GM12878 (cell line): ENCODE data around the gene IZUMO1. TPM values are rescaled to one million over a fixed set of nuclear protein-coding genes. Genes with fewer than 3 reads are reported as not detected.

Experiments
- ATAC-seq: fragments of 200-7000 bp; cut with Tn5 transposase; 3 replicates; pipeline ENCODE4 v1.9.1; 2020; ENCODE audit warnings: mild to moderate bottlenecking, moderate library complexity
- BruUV-seq: library from RNA; stranded (reverse); fragments of 400-500 nt; replicated peaks from 2 replicates; lab custom pipeline; 2021; lab: Mats Ljungman, UMichigan
- CTCF ChIA-PET: fragments of 300-600 bp; sonication (Branson Sonifier 250); formaldehyde crosslinking; extraction: SDS; loops from one replicate; lab custom pipeline; 2021; ENCODE audit warnings: inconsistent platforms; lab: Yijun Ruan, JAX
- POLR2A ChIA-PET: fragments of 350-600 bp; formaldehyde crosslinking; extraction: SDS; loops from one replicate; lab custom pipeline; 2021; ENCODE audit warnings: inconsistent platforms; lab: Charles Lee
- RAD21 ChIA-PET: fragments of 300-600 bp; sonication (Branson Sonifier 250); formaldehyde crosslinking; loops from one replicate; lab custom pipeline; 2023; ENCODE audit warnings: antibody characterized with exemption; ENCODE audit not compliant: unreplicated experiment; lab: Charles Lee
- SMC1A ChIA-PET: fragments of 300-600 bp; sonication (Branson Sonifier 250); formaldehyde crosslinking; loops from one replicate; lab custom pipeline; 2023; ENCODE audit not compliant: unreplicated experiment, uncharacterized antibody; lab: Charles Lee
- DNase-seq: peaks from one replicate; pipeline ENCODE4 v3.0.0-alpha.2; 2011; ENCODE audit warnings: low read depth, low spot score
- FAIRE-seq: peaks from 3 replicates; lab custom pipeline; 2011; peaks lifted over from hg19 to GRCh38; lab: Jason Lieb, UNC
- H2AFZ ChIP-seq: 2 replicates; pipeline ENCODE4 v1.6.0; 2011; ENCODE audit warnings: low read depth, low read length, control low read depth; ENCODE audit not compliant: control insufficient read depth
- H3K27ac ChIP-seq: 2 replicates; pipeline ENCODE4 v1.5.1; 2011; ENCODE audit warnings: control low read depth; ENCODE audit not compliant: control insufficient read depth, insufficient read depth
- H3K27me3 ChIP-seq, 2 experiments: replicated peaks in 1 of 2; 2 replicates each; pipeline versions ENCODE4 v1.6.0 to v1.6.1; 2011; ENCODE audit warnings: low read length in 1 of 2; ENCODE audit not compliant: control insufficient read depth in 2 of 2, insufficient read depth in 2 of 2
- H3K36me3 ChIP-seq, 2 experiments: 2 replicates each; pipeline ENCODE4 v1.5.1; 2011; ENCODE audit warnings: low read length in 1 of 2; ENCODE audit not compliant: control insufficient read depth in 2 of 2, insufficient read depth in 2 of 2
- H3K4me1 ChIP-seq: 2 replicates; pipeline ENCODE4 v1.6.1; 2011; ENCODE audit warnings: mild to moderate bottlenecking, low read length, moderate library complexity, mixed read lengths; ENCODE audit not compliant: control insufficient read depth, insufficient read depth
- H3K4me2 ChIP-seq: 2 replicates; pipeline ENCODE4 v1.6.0; 2011; ENCODE audit warnings: control low read depth; ENCODE audit not compliant: control insufficient read depth, insufficient read depth
- H3K4me3 ChIP-seq: fragments of 200-600 bp; sonication (generic); 2 replicates; pipeline ENCODE4 v1.5.1; 2016
- H3K79me2 ChIP-seq: 2 replicates; pipeline ENCODE4 v1.6.0; 2011; ENCODE audit warnings: low read length; ENCODE audit not compliant: control insufficient read depth, insufficient read depth
- H3K9ac ChIP-seq: 2 replicates; pipeline ENCODE4 v1.8.0; 2011; ENCODE audit warnings: low read length, control low read depth, mixed read lengths; ENCODE audit not compliant: control insufficient read depth, insufficient read depth
- H3K9me3 ChIP-seq: replicated peaks from 3 replicates; pipeline ENCODE4 v1.5.1; 2011; ENCODE audit warnings: mild to moderate bottlenecking, low read length; ENCODE audit not compliant: control insufficient read depth, insufficient read depth
- H4K20me1 ChIP-seq: 2 replicates; pipeline ENCODE4 v1.6.0; 2011; ENCODE audit not compliant: control insufficient read depth, insufficient read depth
- CHD1 ChIP-seq: IDR thresholded peaks from 2 replicates; pipeline ENCODE4 v1.6.1; 2012; ENCODE audit warnings: low read depth, low read length, improper control_type of control experiment
- E4F1 ChIP-seq: fragments of 450-650 bp; IDR thresholded peaks from 2 replicates; pipeline ENCODE4 v1.6.1; 2018; ENCODE audit warnings: borderline replicate concordance, mild to moderate bottlenecking; ENCODE audit not compliant: partially characterized antibody
- ELK1 ChIP-seq: IDR thresholded peaks from 2 replicates; pipeline ENCODE4 v1.6.1; 2012; ENCODE audit warnings: low read depth, low read length, improper control_type of control experiment
- EP300 ChIP-seq, 2 experiments: fragments of 150-350 bp in 1 of 2; IDR thresholded peaks; 2 replicates each; pipeline ENCODE4 v1.6.1; 2011 to 2012; ENCODE audit warnings: low read depth in 2 of 2, low read length in 2 of 2, borderline replicate concordance in 1 of 2, improper control_type of control experiment in 1 of 2, inconsistent platforms in 1 of 2; ENCODE audit not compliant: control insufficient read depth in 1 of 2
- HCFC1 ChIP-seq: fragments of 150-350 bp; IDR thresholded peaks from 2 replicates; pipeline ENCODE4 v1.6.1; 2014; ENCODE audit warnings: low read length
- MTA2 ChIP-seq: fragments of 450-650 bp; IDR thresholded peaks from 2 replicates; pipeline ENCODE4 v1.6.1; 2016; ENCODE audit warnings: low read depth, mild to moderate bottlenecking, moderate library complexity
- MXI1 ChIP-seq: fragments of 150-350 bp; IDR thresholded peaks from 2 replicates; pipeline ENCODE4 v1.6.1; 2011; ENCODE audit warnings: low read depth, mild to moderate bottlenecking, inconsistent platforms, low read length, improper control_type of control experiment
- RFX5 ChIP-seq: IDR thresholded peaks from 2 replicates; pipeline ENCODE4 v1.6.1; 2011; ENCODE audit warnings: low read depth, low read length, improper control_type of control experiment
- SKIL ChIP-seq: fragments of 450-650 bp; IDR thresholded peaks from 2 replicates; pipeline ENCODE4 v1.6.1; 2017; ENCODE audit warnings: mild to moderate bottlenecking, low read depth, inconsistent platforms; ENCODE audit not compliant: poor library complexity, severe bottlenecking
- STAT1 ChIP-seq: fragments of 450-650 bp; conservative IDR thresholded peaks from 2 replicates; pipeline ENCODE4 v1.6.1; 2014; ENCODE audit warnings: antibody characterized with exemption, mild to moderate bottlenecking
- TAF1 ChIP-seq: IDR thresholded peaks from 2 replicates; pipeline ENCODE4 v1.6.1; 2011; ENCODE audit warnings: mild to moderate bottlenecking, low read depth, low read length, borderline replicate concordance
- TCF3 ChIP-seq: IDR thresholded peaks from 2 replicates; pipeline ENCODE4 v1.6.1; 2012; ENCODE audit warnings: low read depth, mild to moderate bottlenecking, low read length, borderline replicate concordance; ENCODE audit not compliant: insufficient read depth
- WGBS: methylation state at CpG from one replicate; pipeline ENCODE4 v1.1.6; 2016; ENCODE audit warnings: low lambda C conversion rate; ENCODE audit not compliant: insufficient replicate concordance, insufficient coverage; ENCODE audit errors: missing lambda C conversion rate; 5-methylcytosine and 5-hydroxymethylcytosine counted together
- in situ Hi-C: fragments of 300-500 bp; cut with MboI; formaldehyde crosslinking; loops from 9 replicates; pipeline ENCODE4 v1.14.3; 2018; ENCODE audit warnings: mixed read lengths
- intact Hi-C: fragments of 100-400 bp; cut with micrococcal nuclease; formaldehyde crosslinking; loops from one replicate; pipeline ENCODE4 v1.14.2; 2022; ENCODE audit not compliant: unreplicated experiment
- polyA plus RNA-seq, 11 experiments: library from polyadenylated mRNA; depleted of rRNA in 4 of 11; unstranded in 6 of 11; stranded (reverse) in 5 of 11; fragments of >200 nt; fragmentation: Nextera tagmentation in 4 of 11; fragmentation: Illumina TruSeq in 1 of 11; extraction: Ambion mirVana in 4 of 11; extraction: Trizol in 1 of 11; gene quantifications; 1 replicate in 1 of 11; 2 replicates in 10 of 11; pipeline versions ENCODE4 v1.2.1 to v1.2.3, GENCODE V29; 2011 to 2016; ENCODE audit warnings: inconsistent platforms in 2 of 11, missing spikeins in 2 of 11, low read depth in 1 of 11
- total RNA-seq, 4 experiments: library from RNA; depleted of rRNA in 3 of 4; stranded (reverse); fragments of >200 nt in 3 of 4; fragmentation: Illumina TruSeq in 1 of 4; extraction: Trizol in 1 of 4; gene quantifications; 2 replicates each; pipeline versions ENCODE4 v1.2.1 to v1.2.3, GENCODE V29; 2013 to 2021
- TF ChIP-seq, protein P1 (sequence below): fragments of 450-650 bp; IDR thresholded peaks from 2 replicates; pipeline ENCODE4 v1.6.1; 2016; ENCODE audit warnings: mild to moderate bottlenecking, moderate library complexity, borderline replicate concordance

IZUMO1 gene
- total and polyA plus RNA-seq, 10 of the 15 experiments (the other 5 are each of a cell fraction or from before 2014, with no cell fraction given) = not detected

DNA sequence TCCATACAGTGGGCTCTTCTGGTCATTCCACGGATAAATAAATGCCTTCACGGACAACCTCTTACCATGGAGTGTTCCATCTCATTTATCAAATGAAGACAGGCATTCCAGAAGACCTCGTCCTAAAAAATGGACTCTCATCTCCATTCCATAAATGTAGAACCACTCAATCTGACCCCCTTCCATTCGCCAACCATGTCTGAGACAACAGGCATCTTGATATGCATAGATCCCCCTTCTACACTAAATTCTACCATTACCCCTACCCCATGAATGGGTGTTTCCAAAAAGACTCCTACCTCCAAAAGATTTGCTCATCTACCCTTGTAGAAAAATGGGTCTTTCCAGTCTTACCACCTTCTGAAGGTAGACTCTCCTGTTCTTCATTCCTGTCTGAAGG, 15.3 kb downstream of the IZUMO1 start:
- no peaks in the 10 kb centered on the region for H3K36me3 ChIP-seq
- H3K79me2 ChIP-seq = no peaks in the 10 kb centered on the region
- DNase-seq = no peak
- in situ Hi-C loops (no loop called here), intact Hi-C loops (no loop called here)
- BruUV-seq = no TSS peak
- H3K4me2 ChIP-seq = no peak overlapping the region
- no peaks in the 10 kb centered on the region for H3K27me3 ChIP-seq
- ChIA-PET SMC1A (no interaction called here), CTCF (no interaction called here), RAD21 (no interaction called here), POLR2A (no interaction called here)
- no peak overlapping the region for H3K4me3 ChIP-seq
- peaks cover 6% of the 10 kb centered on the region; the same call in 2 of the 3 replicates for H3K9me3 ChIP-seq
- H4K20me1 ChIP-seq = no peaks in the 10 kb centered on the region
- no peak overlapping the region for H3K9ac ChIP-seq
- ATAC-seq = no peak
- H3K4me1 ChIP-seq = no peaks in the 10 kb centered on the region; the same call in 1 of the 2 replicates
- FAIRE-seq = no peak
- no peak overlapping the region for H2AFZ ChIP-seq
- 20% methylated on average over 4 of the region's 4 CpGs for WGBS
- no peak overlapping the region for H3K27ac ChIP-seq
- no peak for TF ChIP-seq HCFC1
- no peak for TF ChIP-seq TAF1
- no peak for TF ChIP-seq MTA2
- no peak for TF ChIP-seq STAT1
- TF ChIP-seq EP300 (IDR thresholded peaks at IDR 0.05; ENCODE audit: borderline replicate concordance in 1 of 2, control insufficient read depth in 1 of 2, low read depth in 2 of 2, low read length in 2 of 2) = no peak
- TF ChIP-seq, protein P1, sequence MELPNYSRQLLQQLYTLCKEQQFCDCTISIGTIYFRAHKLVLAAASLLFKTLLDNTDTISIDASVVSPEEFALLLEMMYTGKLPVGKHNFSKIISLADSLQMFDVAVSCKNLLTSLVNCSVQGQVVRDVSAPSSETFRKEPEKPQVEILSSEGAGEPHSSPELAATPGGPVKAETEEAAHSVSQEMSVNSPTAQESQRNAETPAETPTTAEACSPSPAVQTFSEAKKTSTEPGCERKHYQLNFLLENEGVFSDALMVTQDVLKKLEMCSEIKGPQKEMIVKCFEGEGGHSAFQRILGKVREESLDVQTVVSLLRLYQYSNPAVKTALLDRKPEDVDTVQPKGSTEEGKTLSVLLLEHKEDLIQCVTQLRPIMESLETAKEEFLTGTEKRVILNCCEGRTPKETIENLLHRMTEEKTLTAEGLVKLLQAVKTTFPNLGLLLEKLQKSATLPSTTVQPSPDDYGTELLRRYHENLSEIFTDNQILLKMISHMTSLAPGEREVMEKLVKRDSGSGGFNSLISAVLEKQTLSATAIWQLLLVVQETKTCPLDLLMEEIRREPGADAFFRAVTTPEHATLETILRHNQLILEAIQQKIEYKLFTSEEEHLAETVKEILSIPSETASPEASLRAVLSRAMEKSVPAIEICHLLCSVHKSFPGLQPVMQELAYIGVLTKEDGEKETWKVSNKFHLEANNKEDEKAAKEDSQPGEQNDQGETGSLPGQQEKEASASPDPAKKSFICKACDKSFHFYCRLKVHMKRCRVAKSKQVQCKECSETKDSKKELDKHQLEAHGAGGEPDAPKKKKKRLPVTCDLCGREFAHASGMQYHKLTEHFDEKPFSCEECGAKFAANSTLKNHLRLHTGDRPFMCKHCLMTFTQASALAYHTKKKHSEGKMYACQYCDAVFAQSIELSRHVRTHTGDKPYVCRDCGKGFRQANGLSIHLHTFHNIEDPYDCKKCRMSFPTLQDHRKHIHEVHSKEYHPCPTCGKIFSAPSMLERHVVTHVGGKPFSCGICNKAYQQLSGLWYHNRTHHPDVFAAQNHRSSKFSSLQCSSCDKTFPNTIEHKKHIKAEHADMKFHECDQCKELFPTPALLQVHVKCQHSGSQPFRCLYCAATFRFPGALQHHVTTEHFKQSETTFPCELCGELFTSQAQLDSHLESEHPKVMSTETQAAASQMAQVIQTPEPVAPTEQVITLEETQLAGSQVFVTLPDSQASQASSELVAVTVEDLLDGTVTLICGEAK = no peak
- no peak for TF ChIP-seq ELK1
- no peak for TF ChIP-seq TCF3
- no peak for TF ChIP-seq RFX5
- no peak for TF ChIP-seq E4F1
- no peak for TF ChIP-seq CHD1
- no peak for TF ChIP-seq MXI1
- no peak for TF ChIP-seq SKIL
